Fibroblast of mammary gland (primary cell): ENCODE measurements around the gene DTNBP1.

ENCODE experiments used
- DNase-seq: peaks from one replicate; pipeline ENCODE4 v3.0.0-alpha.2; 2010; ENCODE audit warnings: low read depth
- H3K4me3 ChIP-seq: 2 replicates; pipeline ENCODE4 v1.5.1; 2011; ENCODE audit warnings: low read depth, mild to moderate bottlenecking, low read length, moderate library complexity; ENCODE audit not compliant: control insufficient read depth
- CTCF ChIP-seq: conservative IDR thresholded peaks from 2 replicates; pipeline ENCODE4 v1.5.1; 2011; ENCODE audit warnings: low read depth, low read length, inconsistent platforms; ENCODE audit not compliant: control insufficient read depth, insufficient read depth

The DTNBP1 gene, protein sequence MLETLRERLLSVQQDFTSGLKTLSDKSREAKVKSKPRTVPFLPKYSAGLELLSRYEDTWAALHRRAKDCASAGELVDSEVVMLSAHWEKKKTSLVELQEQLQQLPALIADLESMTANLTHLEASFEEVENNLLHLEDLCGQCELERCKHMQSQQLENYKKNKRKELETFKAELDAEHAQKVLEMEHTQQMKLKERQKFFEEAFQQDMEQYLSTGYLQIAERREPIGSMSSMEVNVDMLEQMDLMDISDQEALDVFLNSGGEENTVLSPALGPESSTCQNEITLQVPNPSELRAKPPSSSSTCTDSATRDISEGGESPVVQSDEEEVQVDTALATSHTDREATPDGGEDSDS

GRCh38 chr6:15662326-15663129 is at the start of gene DTNBP1:
TSS of gene DTNBP1 (minus strand) at chr6:15663028. CDS start at chr6:15662869, 159 bp downstream.
- peak within 1 kb of the TSS; percentile 64 for H3K4me3 ChIP-seq
- peak; percentile 50 for DNase-seq
- no peak for TF ChIP-seq CTCF

DNA sequence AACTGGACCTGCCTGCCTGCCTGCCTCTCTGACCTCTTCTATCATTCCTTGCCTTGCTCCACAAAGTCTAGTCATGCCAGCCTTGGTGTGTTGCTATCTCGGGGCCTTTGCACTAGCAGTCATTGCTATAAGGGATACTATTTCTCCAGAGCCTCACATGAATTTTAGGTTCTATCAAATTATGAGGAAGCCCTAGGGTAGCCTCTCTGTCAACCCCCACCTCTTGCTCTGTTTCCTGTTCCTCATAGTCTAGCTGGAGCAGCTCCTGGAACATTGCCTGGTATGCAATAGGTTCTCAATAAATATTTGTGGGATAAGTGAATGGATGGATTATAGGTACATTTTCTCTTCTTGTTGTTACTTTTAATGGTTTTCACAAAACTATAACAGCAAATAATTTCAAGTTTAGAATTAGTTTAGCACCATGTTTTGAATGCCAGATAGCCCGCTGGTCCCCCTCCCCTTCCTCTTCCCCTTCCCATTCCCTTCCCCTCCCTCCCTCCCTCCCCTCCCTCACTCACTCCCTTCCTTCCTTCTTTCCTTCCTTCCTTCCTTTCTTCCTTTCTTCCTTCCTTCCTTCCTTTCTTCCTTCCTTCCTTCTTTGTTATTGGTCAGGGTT is 46.9 kb upstream of the DTNBP1 start:
- no peak for TF ChIP-seq CTCF
- DNase-seq: no peak
- no peak overlapping the region for H3K4me3 ChIP-seq

DNA sequence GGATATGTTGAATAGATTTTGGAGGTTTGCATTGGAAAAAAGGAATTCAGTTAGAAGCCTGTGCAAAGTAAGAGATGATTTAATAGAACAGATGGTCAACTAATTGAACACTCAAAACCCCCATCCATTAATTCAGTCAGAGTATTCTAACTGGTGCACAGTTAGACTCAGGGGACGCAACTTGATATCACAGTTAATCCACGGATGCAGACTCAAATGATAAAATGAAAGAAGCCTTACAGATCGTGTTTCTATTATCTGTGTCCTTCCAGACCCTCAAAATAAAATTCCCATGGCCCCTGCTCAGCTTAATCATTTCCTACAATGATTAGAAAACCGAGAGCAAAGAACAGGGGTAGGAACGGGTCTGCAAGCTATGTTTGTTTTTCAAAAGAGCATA is 45.4 kb upstream of the DTNBP1 start:
- no peak for TF ChIP-seq CTCF
- H3K4me3 ChIP-seq: no peak overlapping the region
- no peak for DNase-seq

- no peak for TF ChIP-seq CTCF
- no peak for DNase-seq
- no peak overlapping the region for H3K4me3 ChIP-seq
Measured at GRCh38 chr6:15705981-15706380, 43.2 kb upstream of the DTNBP1 start.

DNA sequence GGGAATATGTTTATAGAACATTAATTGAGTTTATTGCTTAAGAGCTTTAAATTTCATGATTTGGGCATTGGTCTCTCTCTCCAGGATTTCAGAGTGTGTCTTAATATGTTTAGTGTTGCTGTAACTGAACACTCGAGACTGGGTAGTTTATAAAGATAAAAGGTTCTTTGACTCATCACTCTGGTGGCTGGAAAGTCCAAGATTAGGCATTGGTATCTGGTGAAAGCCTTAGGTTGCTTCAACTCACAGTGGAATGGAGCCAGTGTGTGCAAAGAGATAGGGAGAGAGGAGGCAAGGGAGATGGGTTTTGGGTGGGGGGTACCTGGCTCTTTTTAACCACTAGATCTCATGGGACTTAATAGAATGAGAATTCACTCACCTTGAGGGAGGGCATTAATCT is 35.6 kb upstream of the DTNBP1 start:
- H3K4me3 ChIP-seq: no peak overlapping the region
- no peak for TF ChIP-seq CTCF
- no peak for DNase-seq

GRCh38 chr6:15697895-15698294 is 35.1 kb upstream of the DTNBP1 start:
- H3K4me3 ChIP-seq: no peak overlapping the region
- no peak for DNase-seq
- no peak for TF ChIP-seq CTCF
